A673 (cell line): ENCODE data around the gene YRDC. TPM values are rescaled to one million over a fixed set of nuclear protein-coding genes. Genes with fewer than 3 reads are reported as not detected.

ENCODE experiments used
- BruUV-seq: library from RNA; stranded (reverse); fragments of 400-500 nt; replicated peaks from 2 replicates; lab custom pipeline; 2021; lab: Mats Ljungman, UMichigan
- CTCF ChIA-PET: fragments of 300-600 bp; sonication (Branson Sonifier 250); formaldehyde crosslinking; loops from one replicate; lab custom pipeline; 2022; ENCODE audit warnings: antibody characterized with exemption; lab: Charles Lee
- POLR2A ChIA-PET: fragments of 300-600 bp; sonication (Branson Sonifier 250); formaldehyde crosslinking; loops from one replicate; lab custom pipeline; 2022; ENCODE audit warnings: antibody characterized with exemption; ENCODE audit not compliant: low non-redundant PET; lab: Charles Lee
- DNase-seq: peaks from one replicate; pipeline ENCODE4 v3.0.0-alpha.2; 2015; ENCODE audit warnings: low spot score
- H3K27ac ChIP-seq: fragments of 200-600 bp; sonication (generic); 2 replicates; pipeline ENCODE4 v1.5.1; 2016; ENCODE audit warnings: mixed run types, low read depth, mild to moderate bottlenecking, mixed read lengths, antibody characterized with exemption, low read length; ENCODE audit not compliant: poor library complexity, severe bottlenecking
- H3K27me3 ChIP-seq: fragments of 200-600 bp; sonication (generic); replicated peaks from 2 replicates; pipeline ENCODE4 v1.6.1; 2017; ENCODE audit warnings: mixed run types, low read depth, mild to moderate bottlenecking, mixed read lengths, antibody characterized with exemption, low read length; ENCODE audit not compliant: insufficient read depth, poor library complexity
- H3K36me3 ChIP-seq: fragments of 200-600 bp; sonication (generic); 2 replicates; pipeline ENCODE4 v1.6.1; 2016; ENCODE audit warnings: mixed run types, mild to moderate bottlenecking, mixed read lengths, antibody characterized with exemption, low read length; ENCODE audit not compliant: insufficient read depth, poor library complexity, severe bottlenecking
- H3K4me1 ChIP-seq: fragments of 200-600 bp; sonication (generic); 2 replicates; pipeline ENCODE4 v1.6.1; 2017; ENCODE audit warnings: mixed run types, mild to moderate bottlenecking, mixed read lengths, antibody characterized with exemption, low read length; ENCODE audit not compliant: insufficient read depth, poor library complexity, severe bottlenecking
- H3K4me3 ChIP-seq: fragments of 200-600 bp; sonication (generic); 2 replicates; pipeline ENCODE4 v1.5.1; 2016; ENCODE audit warnings: low read depth, mixed run types, mild to moderate bottlenecking, mixed read lengths, low read length; ENCODE audit not compliant: poor library complexity, severe bottlenecking
- H3K9me3 ChIP-seq: fragments of 200-600 bp; sonication (generic); 2 replicates; pipeline ENCODE4 v1.6.1; 2016; ENCODE audit warnings: mixed run types, low read depth, mild to moderate bottlenecking, mixed read lengths, antibody characterized with exemption, low read length; ENCODE audit not compliant: poor library complexity, severe bottlenecking
- EZH2 ChIP-seq: fragments of 200-600 bp; sonication (generic); IDR thresholded peaks from 2 replicates; pipeline ENCODE4 v1.6.1; 2017; ENCODE audit warnings: borderline replicate concordance, low read depth, mild to moderate bottlenecking, mixed read lengths, antibody characterized with exemption, low read length; ENCODE audit not compliant: poor library complexity, severe bottlenecking
- intact Hi-C: fragments of 100-400 bp; cut with micrococcal nuclease; formaldehyde crosslinking; loops from one replicate; pipeline ENCODE4 v1.10.0; 2022; ENCODE audit not compliant: unreplicated experiment
- total RNA-seq: library from RNA; stranded (reverse); gene quantifications from 2 replicates; pipeline ENCODE4 v1.2.3, GENCODE V29; 2021
- TF ChIP-seq, protein P1 (sequence below): fragments of 300-800, 200-600 bp; sonication (generic); conservative IDR thresholded peaks from 2 replicates; pipeline ENCODE4 v1.5.1; 2017; ENCODE audit warnings: low read depth, mild to moderate bottlenecking, antibody characterized with exemption, low read length, moderate library complexity, mixed read lengths

Gene YRDC
- total RNA-seq, 1 experiment from 2014 or later, result 38.5 TPM

DNA sequence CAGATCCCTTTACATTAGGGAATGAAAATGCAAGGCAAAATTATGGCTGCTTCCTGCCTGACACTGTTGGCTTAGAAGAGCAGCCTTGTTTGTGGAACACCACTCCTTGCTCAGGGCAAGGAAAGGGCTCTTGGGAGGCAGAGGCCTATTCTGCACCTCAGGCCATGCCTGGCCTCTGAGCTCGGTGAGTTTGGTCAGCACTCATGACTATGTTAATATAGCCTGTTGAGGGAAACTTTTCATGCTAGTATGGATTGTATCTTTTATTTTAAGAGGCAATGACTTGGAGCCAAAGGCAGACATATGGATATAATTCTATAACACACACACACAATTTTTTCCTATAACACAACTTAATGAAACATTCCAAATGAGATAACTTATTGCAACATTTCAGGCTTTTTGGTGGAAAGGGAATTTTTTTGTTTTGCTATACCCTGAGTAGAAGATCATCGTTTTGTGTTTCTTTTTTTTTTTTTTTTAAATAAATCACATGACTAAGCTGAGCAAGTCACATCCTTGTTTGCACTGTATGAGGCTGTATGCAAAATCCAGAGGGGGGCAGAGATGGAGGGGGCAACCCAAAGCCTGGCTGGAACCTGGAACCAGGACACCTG lies 5.6 kb upstream of the YRDC start:
- TSS peak; percentile 18 for BruUV-seq

DNA sequence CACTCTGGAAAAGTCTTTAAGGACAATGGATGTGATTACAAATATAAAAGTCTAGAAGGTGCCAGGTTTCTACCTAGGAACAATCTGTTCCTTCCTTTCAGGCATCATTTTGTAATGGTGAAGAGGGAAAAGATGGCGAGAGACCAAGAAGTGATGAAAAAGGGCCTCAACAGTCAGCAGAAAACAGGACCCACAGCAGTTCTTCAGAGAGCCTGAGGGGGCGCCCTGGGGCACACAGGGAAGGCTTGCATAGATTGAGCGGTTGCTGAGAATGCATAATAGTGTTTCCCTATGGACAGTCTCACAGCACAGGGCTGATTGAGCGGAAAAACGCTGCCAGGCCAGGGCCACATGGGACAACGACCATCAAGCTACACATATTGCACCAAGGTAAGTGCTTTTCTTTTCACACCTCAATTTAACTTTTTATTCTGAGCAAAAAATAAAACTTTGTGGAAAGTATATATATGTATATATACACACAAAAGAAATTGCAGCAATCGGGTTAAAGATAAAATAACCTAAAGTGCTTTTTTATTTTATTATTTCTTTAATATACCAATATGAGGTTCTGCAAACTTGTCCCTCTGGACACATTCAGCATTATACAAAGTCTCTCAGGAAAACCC lies 3.1 kb upstream of the YRDC start:
- Histone ChIP-seq H3K4me3 (no peak overlapping the region), H3K27me3 (no peaks in the 10 kb centered on the region), H3K4me1 (peaks cover 15% of the 10 kb centered on the region), H3K36me3 (peaks cover 9% of the 10 kb centered on the region), H3K27ac (no peak overlapping the region), H3K9me3 (no peaks in the 10 kb centered on the region)
- TF ChIP-seq, protein P1, sequence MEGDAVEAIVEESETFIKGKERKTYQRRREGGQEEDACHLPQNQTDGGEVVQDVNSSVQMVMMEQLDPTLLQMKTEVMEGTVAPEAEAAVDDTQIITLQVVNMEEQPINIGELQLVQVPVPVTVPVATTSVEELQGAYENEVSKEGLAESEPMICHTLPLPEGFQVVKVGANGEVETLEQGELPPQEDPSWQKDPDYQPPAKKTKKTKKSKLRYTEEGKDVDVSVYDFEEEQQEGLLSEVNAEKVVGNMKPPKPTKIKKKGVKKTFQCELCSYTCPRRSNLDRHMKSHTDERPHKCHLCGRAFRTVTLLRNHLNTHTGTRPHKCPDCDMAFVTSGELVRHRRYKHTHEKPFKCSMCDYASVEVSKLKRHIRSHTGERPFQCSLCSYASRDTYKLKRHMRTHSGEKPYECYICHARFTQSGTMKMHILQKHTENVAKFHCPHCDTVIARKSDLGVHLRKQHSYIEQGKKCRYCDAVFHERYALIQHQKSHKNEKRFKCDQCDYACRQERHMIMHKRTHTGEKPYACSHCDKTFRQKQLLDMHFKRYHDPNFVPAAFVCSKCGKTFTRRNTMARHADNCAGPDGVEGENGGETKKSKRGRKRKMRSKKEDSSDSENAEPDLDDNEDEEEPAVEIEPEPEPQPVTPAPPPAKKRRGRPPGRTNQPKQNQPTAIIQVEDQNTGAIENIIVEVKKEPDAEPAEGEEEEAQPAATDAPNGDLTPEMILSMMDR, result peak; percentile 94
- TF ChIP-seq EZH2, result no peak
- intact Hi-C loops, result no loop called here
- no TSS peak for BruUV-seq
- CTCF ChIA-PET, result no interaction called here
- POLR2A ChIA-PET, result no interaction called here
- peak; percentile 90 for DNase-seq

More for the DNA sequence above, 5.6 kb upstream of the YRDC start:
- Histone ChIP-seq H3K36me3 (peaks cover 3% of the 10 kb centered on the region), H3K9me3 (no peaks in the 10 kb centered on the region), H3K27ac (no peak overlapping the region), H3K27me3 (no peaks in the 10 kb centered on the region), H3K4me1 (peaks cover 8% of the 10 kb centered on the region), H3K4me3 (no peak overlapping the region)
- TF ChIP-seq, protein P1, result no peak
- ChIA-PET CTCF (interaction anchor here (0.6 kb wide), 1 partner anchor 46 kb away, joined by 7 read pairs; no protein-coding TSS in a partner anchor), POLR2A (no interaction called here)
- no peak for DNase-seq
- intact Hi-C loops, result no loop called here

DNA sequence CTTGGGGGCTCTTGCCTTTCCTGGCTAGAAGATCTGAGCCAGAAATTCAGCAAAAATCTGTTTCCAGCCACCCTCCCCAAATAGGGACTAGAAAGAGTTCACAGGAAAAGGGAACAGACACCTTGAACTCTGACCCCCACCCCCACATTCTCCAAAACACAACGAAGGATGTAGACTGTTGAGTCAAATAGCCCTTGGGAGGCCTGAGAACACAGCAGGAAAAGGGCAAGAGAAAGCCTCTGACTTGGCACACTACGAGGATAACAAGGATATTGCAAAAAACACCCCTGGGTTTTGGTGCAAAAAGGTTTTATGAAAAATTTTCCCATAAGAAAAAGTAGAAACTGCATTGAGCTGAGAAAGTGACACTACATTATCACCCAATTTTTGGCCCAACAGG lies 1.9 kb upstream of the YRDC start:
- intact Hi-C loops, result loop anchor here (5.0 to 10.0 kb wide), 2 partner anchors 47 to 115 kb away; partner anchors contain the start of genes CDCA8 and MTF1
- Histone ChIP-seq H3K9me3 (no peaks in the 10 kb centered on the region), H3K27ac (no peak overlapping the region), H3K4me1 (peaks cover 15% of the 10 kb centered on the region), H3K4me3 (no peak overlapping the region), H3K36me3 (peaks cover 18% of the 10 kb centered on the region), H3K27me3 (no peaks in the 10 kb centered on the region)
- no TSS peak for BruUV-seq
- ChIA-PET POLR2A (no interaction called here), CTCF (no interaction called here)
- no peak for DNase-seq
- no peak for TF ChIP-seq EZH2
- TF ChIP-seq, protein P1, result no peak
